Caco-2 (cell line): ENCODE results near the gene PRICKLE4. TPM values are rescaled to one million over a fixed set of nuclear protein-coding genes. Genes with fewer than 3 reads are reported as not detected.

ENCODE experiments used
- BruUV-seq: library from RNA; stranded (reverse); fragments of 400-500 nt; replicated peaks from 2 replicates; lab custom pipeline; 2021; lab: Mats Ljungman, UMichigan
- CTCF ChIA-PET: fragments of 300-600 bp; sonication (Branson Sonifier 250); formaldehyde crosslinking; loops from one replicate; lab custom pipeline; 2022; ENCODE audit warnings: antibody characterized with exemption; lab: Charles Lee
- POLR2A ChIA-PET: fragments of 300-600 bp; sonication (Branson Sonifier 250); formaldehyde crosslinking; loops from one replicate; lab custom pipeline; 2022; ENCODE audit warnings: antibody characterized with exemption; lab: Charles Lee
- DNase-seq, 2 experiments: peaks; one replicate each; pipeline versions ENCODE4 v3.0.0 to v3.0.0-alpha.2; 2020 to 2022
- H3K27me3 ChIP-seq: replicated peaks from 2 replicates; pipeline ENCODE4 v1.6.0; 2011; ENCODE audit warnings: low read length; ENCODE audit not compliant: control insufficient read depth, insufficient read depth
- H3K36me3 ChIP-seq: 2 replicates; pipeline ENCODE4 v1.5.1; 2011; ENCODE audit warnings: low read length; ENCODE audit not compliant: control insufficient read depth, insufficient read depth
- H3K4me1 ChIP-seq: fragments of 250-450 bp; sonication (Bioruptor Pico); 2 replicates; pipeline ENCODE4 v1.5.1; 2020; ENCODE audit warnings: mild to moderate bottlenecking
- H3K4me3 ChIP-seq: 2 replicates; pipeline ENCODE4 v1.5.1; 2011; ENCODE audit warnings: low read depth, mild to moderate bottlenecking, control low read depth, low read length
- H3K9me3 ChIP-seq: fragments of 250-450 bp; sonication (Bioruptor Pico); 2 replicates; pipeline ENCODE4 v1.5.1; 2020; ENCODE audit warnings: mild to moderate bottlenecking, moderate library complexity
- H3K27ac Mint-ChIP-seq: one replicate; pipeline ENCODE4 v1.8.0; 2022; ENCODE audit warnings: mixed read lengths; ENCODE audit not compliant: unreplicated experiment
- H3K27me3 Mint-ChIP-seq: one replicate; pipeline ENCODE4 v1.8.0; 2022; ENCODE audit warnings: mixed read lengths; ENCODE audit not compliant: insufficient read depth, unreplicated experiment
- H3K36me3 Mint-ChIP-seq: one replicate; pipeline ENCODE4 v1.8.0; 2022; ENCODE audit warnings: mild to moderate bottlenecking, mixed read lengths; ENCODE audit not compliant: insufficient read depth, unreplicated experiment
- H3K4me1 Mint-ChIP-seq: one replicate; pipeline ENCODE4 v1.8.0; 2022; ENCODE audit warnings: low read depth, mixed read lengths; ENCODE audit not compliant: unreplicated experiment
- H3K4me3 Mint-ChIP-seq: one replicate; pipeline ENCODE4 v1.8.0; 2022; ENCODE audit warnings: mild to moderate bottlenecking, moderate library complexity, mixed read lengths; ENCODE audit not compliant: unreplicated experiment
- H3K9me3 Mint-ChIP-seq: one replicate; pipeline ENCODE4 v1.8.0; 2022; ENCODE audit warnings: mixed read lengths; ENCODE audit not compliant: unreplicated experiment
- CTCF ChIP-seq, 2 experiments: fragments of 200-600 bp in 1 of 2; IDR thresholded peaks; 1 replicate in 1 of 2; 2 replicates in 1 of 2; pipeline versions ENCODE4 v1.5.1 to v1.8.0; 2011 to 2022; ENCODE audit warnings: antibody characterized with exemption in 1 of 2, control low read depth in 1 of 2, inconsistent platforms in 1 of 2, low read depth in 1 of 2, low read length in 1 of 2, mild to moderate bottlenecking in 1 of 2, moderate library complexity in 1 of 2; ENCODE audit not compliant: insufficient read depth in 1 of 2, severe bottlenecking in 1 of 2, unreplicated experiment in 1 of 2
- intact Hi-C: fragments of 100-400 bp; cut with micrococcal nuclease; formaldehyde crosslinking; loops from one replicate; pipeline ENCODE4 v1.10.0; 2022; ENCODE audit not compliant: unreplicated experiment
- total RNA-seq: library from RNA; stranded (reverse); gene quantifications from 2 replicates; pipeline ENCODE4 v1.2.3, GENCODE V29; 2022

Gene PRICKLE4
- total RNA-seq, 1 experiment from 2014 or later, result 2.8 TPM

GRCh38 chr6:41768545-41769308 is 11.9 kb upstream of the PRICKLE4 start:
- POLR2A ChIA-PET, result interaction anchor here (0.7 kb wide), 1 partner anchor 19 kb away, joined by 3 read pairs; no protein-coding TSS in a partner anchor

GRCh38 chr6:41769376-41769775 is 11.2 kb upstream of the PRICKLE4 start:
- DNase-seq, result no peak
- Mint-ChIP-seq H3K27me3 (no peaks in the 10 kb centered on the region), H3K27ac (peak overlapping the region; percentile 87), H3K4me1 (peaks cover 6% of the 10 kb centered on the region), H3K9me3 (no peaks in the 10 kb centered on the region), H3K36me3 (peaks cover 17% of the 10 kb centered on the region), H3K4me3 (no peak overlapping the region)
- BruUV-seq, result no TSS peak
- ChIA-PET CTCF (interaction anchor here (0.8 kb wide), 1 partner anchor 78 kb away, joined by 3 read pairs; no protein-coding TSS in a partner anchor), POLR2A (no interaction called here)
- Histone ChIP-seq H3K36me3 (peaks cover 2% of the 10 kb centered on the region; the same call in 1 of the 2 replicates), H3K4me1 (peaks cover 32% of the 10 kb centered on the region), H3K4me3 (no peak overlapping the region), H3K9me3 (no peaks in the 10 kb centered on the region), H3K27me3 (no peaks in the 10 kb centered on the region)
- intact Hi-C loops, result no loop called here
- no peak for TF ChIP-seq CTCF (IDR thresholded peaks at IDR 0.05; ENCODE audit: insufficient read depth in 1 of 2, low read depth in 1 of 2, low read length in 1 of 2, severe bottlenecking in 1 of 2, unreplicated experiment in 1 of 2)

More at GRCh38 chr6:41768545-41769308, 11.9 kb upstream of the PRICKLE4 start:
- peak; percentile 62 to 71 for DNase-seq
- Mint-ChIP-seq H3K4me1 (peaks cover 6% of the 10 kb centered on the region), H3K36me3 (peaks cover 17% of the 10 kb centered on the region), H3K4me3 (no peak overlapping the region), H3K27me3 (no peaks in the 10 kb centered on the region), H3K27ac (peak overlapping the region; percentile 87), H3K9me3 (no peaks in the 10 kb centered on the region)
- CTCF ChIA-PET, result interaction anchor here (0.8 kb wide), 1 partner anchor 77 kb away, joined by 3 read pairs; no protein-coding TSS in a partner anchor
- Histone ChIP-seq H3K36me3 (peaks cover 2% of the 10 kb centered on the region; the same call in 1 of the 2 replicates), H3K4me3 (no peak overlapping the region), H3K9me3 (no peaks in the 10 kb centered on the region), H3K27me3 (no peaks in the 10 kb centered on the region), H3K4me1 (peaks cover 32% of the 10 kb centered on the region)
- intact Hi-C loops, result no loop called here
- no peak for TF ChIP-seq CTCF (IDR thresholded peaks at IDR 0.05; ENCODE audit: insufficient read depth in 1 of 2, low read depth in 1 of 2, low read length in 1 of 2, severe bottlenecking in 1 of 2, unreplicated experiment in 1 of 2)
- no TSS peak for BruUV-seq

- Mint-ChIP-seq H3K27ac (no peak overlapping the region), H3K4me1 (peaks cover 6% of the 10 kb centered on the region), H3K9me3 (no peaks in the 10 kb centered on the region), H3K4me3 (no peak overlapping the region), H3K27me3 (no peaks in the 10 kb centered on the region), H3K36me3 (peaks cover 17% of the 10 kb centered on the region)
- no peak for DNase-seq
- Histone ChIP-seq H3K9me3 (no peaks in the 10 kb centered on the region), H3K4me3 (no peak overlapping the region), H3K36me3 (peaks cover 2% of the 10 kb centered on the region; the same call in 1 of the 2 replicates), H3K27me3 (no peaks in the 10 kb centered on the region), H3K4me1 (peaks cover 32% of the 10 kb centered on the region)
- BruUV-seq, result no TSS peak
- TF ChIP-seq CTCF (IDR thresholded peaks at IDR 0.05; ENCODE audit: insufficient read depth in 1 of 2, low read depth in 1 of 2, low read length in 1 of 2, severe bottlenecking in 1 of 2, unreplicated experiment in 1 of 2), result no peak
- intact Hi-C loops, result no loop called here
- CTCF ChIA-PET, result no interaction called here
- POLR2A ChIA-PET, result no interaction called here
Measured at GRCh38 chr6:41770381-41771057, 10.1 kb upstream of the PRICKLE4 start.
